Measurements from ENCODE around the gene GRAMD1A. TPM values are rescaled to one million over a fixed set of nuclear protein-coding genes. Genes with fewer than 3 reads are reported as not detected.
"Not testable (repeated sequence)": the region's sequence is repeated elsewhere in the genome, so short reads cannot be mapped to it uniquely, and the experiment has no call there.

Gene GRAMD1A
- polyA plus RNA-seq, 1 donor, result 53.2 TPM

- no peaks in the 10 kb centered on the region for H3K27me3 ChIP-seq (ENCODE audit: control insufficient read depth, insufficient read depth, low read length)
- no CpG with 5 or more reads among the region's 10 CpGs for WGBS (ENCODE audit: insufficient coverage, low lambda C conversion rate)
- H3K36me3 ChIP-seq (ENCODE audit: control insufficient read depth, insufficient read depth, low read length), result peaks cover 80% of the 10 kb centered on the region
- no peak overlapping the region for H3K27ac ChIP-seq (ENCODE audit: low read length)
- no peak for DNase-seq
- no peak overlapping the region for H3K4me3 ChIP-seq (ENCODE audit: low read length)
- H3K9me3 ChIP-seq (ENCODE audit: control insufficient read depth, low read depth, low read length), result peaks cover 2% of the 10 kb centered on the region
- no peaks in the 10 kb centered on the region for H3K4me1 ChIP-seq (ENCODE audit: control insufficient read depth, insufficient read depth, low read length)
Measured at GRCh38 chr19:35021016-35021415, 20.9 kb downstream of the GRAMD1A start.

GRCh38 chr19:35021596-35021995 is 21.5 kb downstream of the GRAMD1A start:
- no CpG with 5 or more reads among the region's 25 CpGs for WGBS (ENCODE audit: insufficient coverage, low lambda C conversion rate)
- Histone ChIP-seq H3K36me3 (ENCODE audit: control insufficient read depth, insufficient read depth, low read length) (peaks cover 82% of the 10 kb centered on the region), H3K9me3 (ENCODE audit: control insufficient read depth, low read depth, low read length) (peaks cover 2% of the 10 kb centered on the region), H3K27me3 (ENCODE audit: control insufficient read depth, insufficient read depth, low read length) (no peaks in the 10 kb centered on the region), H3K27ac (ENCODE audit: low read length) (no peak overlapping the region), H3K4me3 (ENCODE audit: low read length) (no peak overlapping the region), H3K4me1 (ENCODE audit: control insufficient read depth, insufficient read depth, low read length) (no peaks in the 10 kb centered on the region)
- DNase-seq, result no peak

- DNase-seq, result no peak
- Histone ChIP-seq H3K36me3 (ENCODE audit: control insufficient read depth, insufficient read depth, low read length) (peaks cover 84% of the 10 kb centered on the region), H3K4me3 (ENCODE audit: low read length) (no peak overlapping the region), H3K9me3 (ENCODE audit: control insufficient read depth, low read depth, low read length) (peaks cover 2% of the 10 kb centered on the region), H3K4me1 (ENCODE audit: control insufficient read depth, insufficient read depth, low read length) (no peaks in the 10 kb centered on the region), H3K27ac (ENCODE audit: low read length) (no peak overlapping the region), H3K27me3 (ENCODE audit: control insufficient read depth, insufficient read depth, low read length) (no peaks in the 10 kb centered on the region)
- no CpG with 5 or more reads among the region's 14 CpGs for WGBS (ENCODE audit: insufficient coverage, low lambda C conversion rate)
Measured at GRCh38 chr19:35022460-35022859, 22.3 kb downstream of the GRAMD1A start.

GRCh38 chr19:35023428-35023827 is 23.3 kb downstream of the GRAMD1A start:
- no peak for DNase-seq
- WGBS (ENCODE audit: insufficient coverage, low lambda C conversion rate), result no CpG with 5 or more reads among the region's 19 CpGs
- Histone ChIP-seq H3K27me3 (ENCODE audit: control insufficient read depth, insufficient read depth, low read length) (no peaks in the 10 kb centered on the region), H3K27ac (ENCODE audit: low read length) (no peak overlapping the region), H3K9me3 (ENCODE audit: control insufficient read depth, low read depth, low read length) (peaks cover 2% of the 10 kb centered on the region), H3K4me3 (ENCODE audit: low read length) (no peak overlapping the region), H3K4me1 (ENCODE audit: control insufficient read depth, insufficient read depth, low read length) (no peaks in the 10 kb centered on the region), H3K36me3 (ENCODE audit: control insufficient read depth, insufficient read depth, low read length) (peaks cover 83% of the 10 kb centered on the region)

GRCh38 chr19:35024095-35024494 is 24.0 kb downstream of the GRAMD1A start:
- Histone ChIP-seq H3K36me3 (ENCODE audit: control insufficient read depth, insufficient read depth, low read length) (peaks cover 76% of the 10 kb centered on the region), H3K4me1 (ENCODE audit: control insufficient read depth, insufficient read depth, low read length) (no peaks in the 10 kb centered on the region)
- WGBS (ENCODE audit: insufficient coverage, low lambda C conversion rate), result no CpG with 5 or more reads among the region's 6 CpGs

GRCh38 chr19:35025969-35026368 is 25.8 kb downstream of the GRAMD1A start:
- H3K4me3 ChIP-seq (ENCODE audit: low read length), result no peak overlapping the region
- H3K36me3 ChIP-seq (ENCODE audit: control insufficient read depth, insufficient read depth, low read length), result peaks cover 63% of the 10 kb centered on the region
- no peak overlapping the region for H3K27ac ChIP-seq (ENCODE audit: low read length)
- peaks cover 9% of the 10 kb centered on the region for H3K27me3 ChIP-seq (ENCODE audit: control insufficient read depth, insufficient read depth, low read length)
- DNase-seq, result no peak
- H3K4me1 ChIP-seq (ENCODE audit: control insufficient read depth, insufficient read depth, low read length), result no peaks in the 10 kb centered on the region
- H3K9me3 ChIP-seq (ENCODE audit: control insufficient read depth, low read depth, low read length), result no peaks in the 10 kb centered on the region
- WGBS (ENCODE audit: insufficient coverage, low lambda C conversion rate), result no CpG with 5 or more reads among the region's 21 CpGs

More at GRCh38 chr19:35024095-35024494, 24.0 kb downstream of the GRAMD1A start:
- no peak for DNase-seq
- Histone ChIP-seq H3K4me3 (ENCODE audit: low read length) (no peak overlapping the region), H3K9me3 (ENCODE audit: control insufficient read depth, low read depth, low read length) (peaks cover 2% of the 10 kb centered on the region), H3K27ac (ENCODE audit: low read length) (no peak overlapping the region), H3K27me3 (ENCODE audit: control insufficient read depth, insufficient read depth, low read length) (no peaks in the 10 kb centered on the region)

GRCh38 chr19:35026418-35026817 is 26.3 kb downstream of the GRAMD1A start:
- WGBS (ENCODE audit: insufficient coverage, low lambda C conversion rate), result no CpG with 5 or more reads among the region's 6 CpGs
- peaks cover 58% of the 10 kb centered on the region for H3K36me3 ChIP-seq (ENCODE audit: control insufficient read depth, insufficient read depth, low read length)
- DNase-seq, result no peak

GRCh38 chr19:35027009-35027408 is 26.9 kb downstream of the GRAMD1A start:
- H3K4me1 ChIP-seq (ENCODE audit: control insufficient read depth, insufficient read depth, low read length), result no peaks in the 10 kb centered on the region
- no peaks in the 10 kb centered on the region for H3K9me3 ChIP-seq (ENCODE audit: control insufficient read depth, low read depth, low read length)
- H3K4me3 ChIP-seq (ENCODE audit: low read length), result no peak overlapping the region
- peaks cover 52% of the 10 kb centered on the region for H3K36me3 ChIP-seq (ENCODE audit: control insufficient read depth, insufficient read depth, low read length)
- no peak for DNase-seq
- H3K27me3 ChIP-seq (ENCODE audit: control insufficient read depth, insufficient read depth, low read length), result peaks cover 19% of the 10 kb centered on the region
- H3K27ac ChIP-seq (ENCODE audit: low read length), result no peak overlapping the region
- 71% methylated on average over 1 of the region's 8 CpGs for WGBS (ENCODE audit: insufficient coverage, low lambda C conversion rate)

More at GRCh38 chr19:35026418-35026817, 26.3 kb downstream of the GRAMD1A start:
- H3K4me1 ChIP-seq (ENCODE audit: control insufficient read depth, insufficient read depth, low read length), result no peaks in the 10 kb centered on the region
- H3K4me3 ChIP-seq (ENCODE audit: low read length), result no peak overlapping the region
- no peak overlapping the region for H3K27ac ChIP-seq (ENCODE audit: low read length)
- no peaks in the 10 kb centered on the region for H3K9me3 ChIP-seq (ENCODE audit: control insufficient read depth, low read depth, low read length)
- H3K27me3 ChIP-seq (ENCODE audit: control insufficient read depth, insufficient read depth, low read length), result peaks cover 13% of the 10 kb centered on the region

GRCh38 chr19:35027851-35028599 is 27.9 kb downstream of the GRAMD1A start:
- no peaks in the 10 kb centered on the region for H3K9me3 ChIP-seq (ENCODE audit: control insufficient read depth, low read depth, low read length)
- no peak overlapping the region for H3K4me3 ChIP-seq (ENCODE audit: low read length)
- peaks cover 28% of the 10 kb centered on the region for H3K27me3 ChIP-seq (ENCODE audit: control insufficient read depth, insufficient read depth, low read length)
- no peak overlapping the region for H3K27ac ChIP-seq (ENCODE audit: low read length)
- no peaks in the 10 kb centered on the region for H3K4me1 ChIP-seq (ENCODE audit: control insufficient read depth, insufficient read depth, low read length)
- H3K36me3 ChIP-seq (ENCODE audit: control insufficient read depth, insufficient read depth, low read length), result peaks cover 46% of the 10 kb centered on the region
- WGBS (ENCODE audit: insufficient coverage, low lambda C conversion rate), result no CpG with 5 or more reads among the region's 7 CpGs
- no peak for DNase-seq

GRCh38 chr19:35028600-35028885 is 28.4 kb downstream of the GRAMD1A start:
- H3K4me3 ChIP-seq (ENCODE audit: low read length); H3K9me3 ChIP-seq (ENCODE audit: control insufficient read depth, low read depth, low read length); H3K27ac ChIP-seq (ENCODE audit: low read length); H3K4me1 ChIP-seq (ENCODE audit: control insufficient read depth, insufficient read depth, low read length); DNase-seq: not testable (repeated sequence)
- WGBS (ENCODE audit: insufficient coverage, low lambda C conversion rate), result no CpG with 5 or more reads among the region's 3 CpGs
- H3K27me3 ChIP-seq (ENCODE audit: control insufficient read depth, insufficient read depth, low read length), result peaks cover 31% of the 10 kb centered on the region
- peaks cover 41% of the 10 kb centered on the region for H3K36me3 ChIP-seq (ENCODE audit: control insufficient read depth, insufficient read depth, low read length)

GRCh38 chr19:35029275-35029736 is 29.2 kb downstream of the GRAMD1A start:
- H3K36me3 ChIP-seq (ENCODE audit: control insufficient read depth, insufficient read depth, low read length), result peaks cover 33% of the 10 kb centered on the region
- not testable (repeated sequence) for H3K27ac ChIP-seq (ENCODE audit: low read length); H3K4me3 ChIP-seq (ENCODE audit: low read length); DNase-seq; H3K9me3 ChIP-seq (ENCODE audit: control insufficient read depth, low read depth, low read length); H3K4me1 ChIP-seq (ENCODE audit: control insufficient read depth, insufficient read depth, low read length)
- H3K27me3 ChIP-seq (ENCODE audit: control insufficient read depth, insufficient read depth, low read length), result peaks cover 33% of the 10 kb centered on the region
- WGBS (ENCODE audit: insufficient coverage, low lambda C conversion rate), result 88% methylated on average over 3 of the region's 11 CpGs

Measured in large intestine (tissue), 3 donors.